Measurements from ENCODE around the gene ATG4A.

Gene ATG4A

GRCh38 chrX:108123591-108124366, 32.2 kb downstream of the ATG4A start:
- DNase-seq: no peak

GRCh38 chrX:108126661-108127060, 35.1 kb downstream of the ATG4A start:
- DNase-seq: no peak

DNA sequence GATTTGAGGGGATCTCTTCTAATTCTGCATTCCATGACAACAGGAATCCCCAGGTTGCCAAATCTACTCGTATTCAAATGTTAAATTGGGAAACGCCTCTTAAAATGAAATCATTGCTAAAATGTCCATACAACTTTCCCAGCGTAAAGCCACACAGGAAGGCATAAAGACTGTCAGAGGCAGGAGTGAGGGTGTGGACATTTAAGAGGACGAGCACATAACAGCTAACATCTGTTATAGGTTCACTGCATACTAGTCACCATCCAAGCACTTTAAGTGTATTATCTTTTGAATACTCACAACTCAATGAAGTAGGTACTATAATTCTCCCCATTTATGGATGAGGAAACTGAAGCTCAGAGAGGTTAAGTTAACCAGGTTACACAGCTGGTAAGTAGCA, 35.6 kb downstream of the ATG4A start:
- DNase-seq: no peak

- DNase-seq: no peak
These were observed 39.3 kb downstream of the ATG4A start for GRCh38 chrX:108130889-108131288.

GRCh38 chrX:108131471-108131870, 39.9 kb downstream of the ATG4A start:
- DNase-seq: no peak

DNA sequence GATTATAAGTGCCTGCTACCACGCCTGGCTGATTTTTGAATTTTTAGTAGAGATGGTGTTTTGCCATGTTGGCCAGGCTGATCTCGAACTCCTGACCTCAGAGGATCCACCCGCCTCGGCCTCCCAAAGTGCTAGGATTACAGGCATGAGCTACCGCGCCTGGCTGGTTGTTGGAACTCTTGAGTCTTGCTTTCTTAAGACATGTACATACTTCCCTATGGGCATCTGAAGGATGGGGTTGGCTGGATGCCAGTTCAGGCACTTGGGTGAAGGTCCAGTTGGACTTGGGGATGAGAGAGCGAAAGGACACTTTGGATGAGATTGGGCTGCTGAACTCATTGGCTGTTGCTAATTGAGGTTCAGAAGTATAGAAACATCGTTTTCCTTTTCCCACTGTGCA, 40.5 kb downstream of the ATG4A start:
- DNase-seq: no peak

- DNase-seq: no peak
These were observed 41.3 kb downstream of the ATG4A start for GRCh38 chrX:108132876-108133275.

DNA sequence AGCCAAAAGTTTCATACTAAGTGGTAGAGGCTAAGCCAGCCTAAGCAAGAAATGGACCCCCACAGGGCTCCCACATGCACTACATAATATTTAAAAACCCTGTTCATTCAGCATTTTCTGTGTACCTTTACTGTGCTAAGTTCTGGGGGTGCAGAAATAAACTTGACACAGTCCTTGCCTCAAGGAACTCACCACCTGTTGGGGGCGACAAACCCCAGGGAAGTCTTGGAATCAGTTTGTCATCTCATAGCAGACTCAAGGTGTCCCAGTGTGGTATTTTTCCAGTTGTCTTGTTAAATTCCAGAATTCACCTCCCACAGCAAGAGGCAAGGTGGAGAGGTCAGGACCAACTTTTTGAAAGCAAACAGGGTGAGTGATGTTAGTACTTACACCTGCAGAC, 43.1 kb downstream of the ATG4A start:
- DNase-seq: no peak

- no peak for DNase-seq
These were observed 47.5 kb downstream of the ATG4A start for GRCh38 chrX:108138814-108139702.

DNA sequence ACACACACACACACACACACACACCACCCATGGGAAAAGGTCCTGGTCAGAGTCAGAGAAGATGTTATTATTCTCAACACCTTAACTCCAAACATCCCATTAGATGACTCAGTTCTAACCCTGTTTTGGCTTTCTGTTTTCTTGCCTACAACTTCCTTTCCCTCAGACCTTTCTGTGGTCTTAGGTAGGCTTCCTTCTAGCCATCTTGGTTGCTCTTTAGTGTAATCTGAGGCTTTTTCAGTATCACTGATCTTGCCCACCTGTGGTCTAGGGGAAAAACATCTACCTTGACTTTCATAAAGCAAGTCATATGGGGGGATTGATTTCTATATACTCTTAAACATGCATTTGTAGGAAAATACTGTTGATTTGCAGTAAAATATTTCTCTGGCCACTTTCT, 56.9 kb downstream of the ATG4A start:
- DNase-seq: no peak

DNA sequence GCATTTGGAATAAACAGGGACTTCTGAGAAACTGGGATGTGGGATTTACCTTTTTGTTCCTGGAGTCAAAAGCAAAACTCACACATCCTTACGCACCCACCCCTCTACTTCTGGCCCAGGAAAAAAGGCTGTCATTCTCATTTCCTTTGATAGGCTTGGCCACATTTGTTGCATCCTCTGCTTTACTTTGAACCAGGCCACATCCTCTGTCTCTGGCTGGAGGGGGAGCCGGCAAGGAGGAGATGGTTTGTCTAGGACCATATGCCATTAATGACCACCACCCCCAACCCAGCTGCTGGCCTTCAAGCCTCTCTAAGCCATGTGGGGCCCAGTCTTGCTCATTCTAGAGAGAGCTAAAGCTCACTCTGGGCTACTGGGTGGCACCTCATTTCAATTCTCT, 64.5 kb downstream of the ATG4A start:
- no peak for DNase-seq

GRCh38 chrX:108156934-108157466, 65.4 kb downstream of the ATG4A start:
- no peak for DNase-seq

DNA sequence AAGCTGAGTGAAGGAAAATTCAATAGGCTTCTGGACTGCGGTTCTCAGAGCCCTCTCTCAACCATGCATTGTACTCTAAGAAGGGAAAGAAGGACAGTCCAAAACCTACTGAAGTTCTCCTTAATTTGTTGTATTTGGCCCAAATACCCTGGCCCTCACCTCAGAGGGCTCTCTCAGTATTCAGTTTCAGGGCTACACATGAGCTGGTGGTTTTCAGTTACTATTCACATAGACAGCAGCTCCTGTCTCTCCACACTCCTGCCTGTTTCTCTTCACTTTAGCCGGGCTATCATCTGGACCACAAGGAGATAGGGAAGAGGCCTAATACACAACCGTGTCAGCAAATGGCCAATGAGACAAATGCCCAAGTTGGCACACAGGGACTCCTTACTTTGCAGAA, 66.0 kb downstream of the ATG4A start:
- DNase-seq: no peak

GRCh38 chrX:108159028-108159670, 67.6 kb downstream of the ATG4A start:
- no peak for DNase-seq

DNA sequence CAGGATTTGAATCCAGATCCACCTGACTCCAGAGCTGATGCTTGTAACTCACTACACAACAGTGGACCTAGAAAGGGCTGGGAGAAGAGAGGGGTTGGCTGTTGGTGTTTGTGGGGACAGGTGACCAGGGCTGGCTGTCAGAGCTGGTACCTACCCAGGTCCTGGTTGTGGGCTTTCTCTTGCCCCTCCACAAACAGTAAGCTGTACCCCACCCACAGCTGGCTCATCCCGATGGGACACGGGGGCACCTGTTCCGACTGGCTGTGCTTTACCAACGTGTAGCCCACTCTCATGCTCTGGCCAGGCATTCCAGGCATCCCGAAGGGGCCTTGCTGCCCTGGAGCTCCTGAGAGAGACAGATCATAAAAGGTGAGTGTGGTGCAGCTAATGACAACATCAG, 68.7 kb downstream of the ATG4A start:
- no peak for DNase-seq

DNA sequence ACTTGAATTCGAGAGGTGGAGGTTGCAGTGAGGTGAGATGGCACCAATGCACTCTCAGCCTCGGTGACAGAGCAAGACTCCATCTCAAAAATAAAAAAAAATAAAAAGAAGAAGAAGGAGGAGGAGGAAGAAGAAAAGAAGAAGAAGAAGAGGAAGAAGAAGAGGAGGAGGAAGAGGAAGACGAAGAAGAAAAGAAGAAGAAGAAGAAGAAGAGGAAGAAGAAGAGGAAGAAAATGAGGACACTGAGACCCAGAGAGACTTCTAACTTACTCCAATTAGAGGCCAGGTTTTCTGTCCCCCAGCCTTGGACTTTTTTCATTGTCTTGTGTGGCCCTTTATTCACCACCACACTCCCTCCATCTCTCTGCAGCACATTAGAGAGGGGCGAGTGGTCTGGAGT, 70.7 kb downstream of the ATG4A start:
- no peak for DNase-seq

GRCh38 chrX:108163333-108164082, 71.9 kb downstream of the ATG4A start:
- DNase-seq: no peak

GRCh38 chrX:108165383-108166111, 74.0 kb downstream of the ATG4A start:
- no peak for DNase-seq

- no peak for DNase-seq
These were observed 75.8 kb downstream of the ATG4A start for GRCh38 chrX:108167211-108167872.

DNA sequence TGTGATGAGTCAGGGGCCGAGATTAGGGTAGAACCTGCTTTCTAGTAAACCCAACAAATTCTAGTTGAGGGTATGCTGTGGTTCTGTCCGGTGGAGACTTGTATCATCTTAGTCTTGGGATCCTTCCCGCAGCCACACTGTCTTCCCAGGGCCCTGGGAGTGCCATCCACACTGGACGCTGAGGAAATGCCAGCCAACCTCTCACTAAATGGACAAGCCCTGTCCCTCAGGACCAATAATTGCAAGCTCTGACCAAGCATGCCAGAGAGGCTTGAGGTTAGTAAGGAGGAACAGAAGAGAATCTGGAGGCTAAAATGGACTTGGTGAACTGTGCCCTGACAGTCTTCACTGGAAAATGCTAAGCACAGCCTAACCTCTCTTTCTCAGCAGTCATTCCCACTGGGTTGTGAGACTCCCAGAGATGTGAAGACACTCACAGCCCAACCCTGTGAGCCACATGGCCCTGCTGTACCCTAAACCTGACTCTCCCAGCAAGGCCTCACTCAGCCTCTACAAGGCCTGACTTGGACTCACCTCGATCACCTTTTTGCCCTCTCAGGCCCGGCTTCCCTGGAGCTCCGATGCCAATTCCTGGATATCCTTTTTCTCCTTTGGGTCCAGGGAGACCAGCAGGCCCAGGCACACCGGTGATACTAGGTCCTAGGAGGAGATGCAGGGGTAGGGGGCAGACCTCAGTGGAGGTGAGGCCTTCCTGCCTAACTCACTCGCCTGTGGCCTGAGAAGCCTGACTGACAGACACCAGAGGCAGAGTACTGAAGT, 77.6 kb downstream of the ATG4A start:
- DNase-seq: no peak

GRCh38 chrX:108169768-108170167, 78.2 kb downstream of the ATG4A start:
- DNase-seq: no peak
